Glomerular endothelial cell (primary cell): ENCODE measurements around the gene NRCAM. TPM values are rescaled to one million over a fixed set of nuclear protein-coding genes. Genes with fewer than 3 reads are reported as not detected.

Source experiments
- DNase-seq: peaks from one replicate; pipeline ENCODE4 v3.0.0-alpha.2; 2011; ENCODE audit warnings: low read depth, low spot score; ENCODE audit errors: extremely low read depth
- total RNA-seq: library from RNA; depleted of rRNA; stranded (reverse); fragments of >200 nt; gene quantifications from 2 replicates; pipeline ENCODE4 v1.2.3, GENCODE V29; 2015

NRCAM gene
- total RNA-seq, 1 donor from 2014 or later, result 20.1 TPM

GRCh38 chr7:108427766-108428165 is 28.5 kb downstream of the NRCAM start:
- DNase-seq, result no peak

DNA sequence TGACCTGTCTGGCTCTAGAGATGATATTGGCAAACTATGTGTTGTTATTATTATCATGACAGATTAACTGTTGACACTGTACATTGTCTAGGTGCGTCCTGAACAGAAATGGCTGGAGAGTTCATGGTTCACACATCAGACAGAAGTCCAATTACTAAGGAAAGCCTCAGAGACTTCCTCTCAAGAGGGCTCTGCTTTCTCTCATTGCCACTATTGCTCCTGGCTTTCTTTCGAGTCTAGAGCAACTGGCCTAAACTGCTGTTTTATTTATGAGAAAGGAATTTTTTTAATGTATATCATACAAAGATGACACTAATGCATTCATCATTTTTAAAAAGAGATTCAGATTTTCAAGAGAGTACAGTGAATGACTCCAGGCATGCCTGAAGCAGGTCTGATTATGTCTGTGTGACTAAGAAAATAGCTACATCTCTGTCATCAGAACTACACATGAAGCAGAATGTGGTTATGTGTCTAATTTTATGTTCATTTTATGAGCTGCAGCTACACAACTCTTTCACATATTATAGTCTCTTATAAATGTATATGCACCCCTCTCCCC is 30.4 kb downstream of the NRCAM start:
- no peak for DNase-seq

DNA sequence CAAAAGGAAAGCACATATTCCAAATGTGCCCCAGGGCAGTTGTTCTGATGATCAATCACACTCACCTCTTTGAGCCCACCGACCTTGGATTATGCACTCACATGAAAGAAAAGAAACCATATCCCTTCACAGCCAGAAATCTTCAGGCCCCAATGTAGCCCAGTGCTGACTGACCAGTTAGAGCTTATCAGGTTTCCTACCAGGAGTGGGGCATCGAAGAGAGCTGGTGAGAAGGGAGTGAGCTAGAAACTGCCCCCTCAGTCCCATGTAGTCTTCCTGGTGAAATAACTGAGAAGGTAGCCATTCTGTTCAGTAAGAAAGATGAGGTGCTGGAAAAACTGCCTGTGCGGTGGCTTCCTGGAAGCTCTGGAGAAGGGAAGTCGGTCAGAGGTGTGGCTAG is 32.2 kb downstream of the NRCAM start:
- no peak for DNase-seq

DNA sequence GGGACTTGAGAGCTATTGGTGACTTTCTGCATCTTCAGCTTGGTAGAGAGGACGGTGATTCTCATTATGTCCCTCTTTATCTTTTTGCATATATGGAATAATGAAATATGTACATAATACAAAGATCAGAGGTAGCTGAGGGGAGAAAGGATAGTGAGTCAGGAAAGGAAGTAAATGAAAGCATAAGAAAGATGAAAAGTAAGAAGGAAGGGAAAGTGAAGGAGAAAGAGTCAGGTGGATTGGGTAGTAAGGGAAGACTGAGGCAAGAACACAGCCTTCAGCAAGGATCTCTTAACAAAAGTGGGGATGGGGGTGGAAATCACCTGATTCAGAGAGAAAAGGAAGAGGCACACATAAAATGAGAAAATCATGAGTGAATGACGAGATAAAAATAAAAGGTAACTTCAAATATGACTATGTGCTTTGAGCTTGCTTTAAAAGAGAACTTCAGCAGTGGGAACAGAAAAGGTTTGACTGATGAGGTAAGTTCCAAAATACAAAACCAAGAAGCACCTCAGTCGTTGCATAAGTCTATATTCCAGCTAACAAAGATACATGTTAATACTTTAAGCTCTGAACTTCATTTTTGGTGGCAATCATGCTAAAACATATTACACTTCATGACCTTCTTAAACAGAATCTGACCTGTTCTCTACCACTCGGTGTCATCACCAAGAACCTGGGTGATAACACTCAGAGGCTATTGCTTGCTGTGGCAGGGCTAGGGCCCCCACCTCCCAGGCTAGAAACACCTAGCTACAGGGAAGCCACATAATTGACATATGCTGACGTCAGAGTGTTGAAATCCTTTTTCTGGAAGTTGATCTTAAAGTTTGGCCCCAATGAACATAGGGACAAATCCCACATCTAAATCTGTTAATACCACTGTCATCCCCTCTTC is 32.9 kb downstream of the NRCAM start:
- DNase-seq, result no peak

- no peak for DNase-seq
Observed at GRCh38 chr7:108421720-108422331, 34.4 kb downstream of the NRCAM start.

DNA sequence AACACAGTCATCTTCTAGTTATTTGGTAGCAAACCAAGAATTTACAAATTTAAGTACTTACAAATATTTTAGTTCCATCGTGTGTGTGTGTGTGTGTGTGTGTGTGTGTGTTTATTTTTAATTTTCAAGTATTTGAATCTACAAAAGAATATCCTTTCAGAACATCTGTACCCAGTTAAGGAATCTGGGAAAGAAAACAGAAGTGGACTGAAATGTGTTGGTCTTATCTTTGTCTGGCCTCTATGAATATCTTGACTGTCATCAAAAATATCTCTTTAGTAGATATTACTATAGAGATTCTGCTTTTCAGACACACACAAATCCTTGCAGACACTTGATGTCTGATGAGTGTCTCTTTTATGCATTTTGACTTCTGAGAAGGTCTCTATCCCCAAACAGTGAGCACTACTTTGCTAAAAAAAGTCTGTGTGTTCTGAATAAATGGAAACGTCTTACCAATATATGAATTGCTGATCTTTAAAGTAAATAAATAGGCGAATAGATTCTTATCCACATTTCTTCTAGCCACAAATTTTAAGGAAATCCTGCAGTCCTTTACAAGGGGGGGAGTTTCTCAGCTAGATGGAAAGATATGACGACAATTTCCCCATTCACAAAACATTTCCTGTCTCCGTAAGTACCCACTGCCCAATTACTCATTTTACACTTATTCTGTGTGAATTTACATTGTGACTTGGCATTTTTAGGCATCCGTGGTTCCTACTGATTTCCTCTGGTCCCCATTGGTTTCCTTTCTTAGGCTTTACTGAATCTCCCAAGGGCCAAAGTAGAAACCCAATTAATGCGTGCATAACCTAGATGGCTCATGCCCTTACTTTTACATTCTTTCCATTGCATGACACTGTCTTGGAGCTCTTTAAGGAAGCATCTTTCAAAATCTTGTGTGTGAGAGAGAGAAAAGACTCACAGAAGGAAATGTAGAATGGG is 36.0 kb downstream of the NRCAM start:
- peak; percentile 93 for DNase-seq

DNA sequence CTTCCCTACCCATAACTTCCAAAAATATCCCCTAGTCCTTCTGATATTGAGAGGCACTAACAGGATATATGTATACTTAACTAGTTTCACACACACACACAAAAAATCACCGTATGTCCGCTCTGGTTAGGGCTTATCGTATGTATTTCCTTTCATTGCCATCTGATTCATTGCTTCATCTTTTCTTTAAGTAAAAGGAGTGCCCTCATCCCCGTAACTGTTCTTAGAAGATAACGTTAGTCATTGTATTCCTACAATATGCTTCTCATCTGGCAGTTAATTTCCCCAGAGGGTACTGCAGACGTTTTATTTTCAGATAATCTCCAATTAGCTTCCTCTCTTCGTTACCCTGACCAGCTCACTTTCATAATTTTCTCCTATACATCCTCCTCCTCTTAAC is 37.3 kb downstream of the NRCAM start:
- DNase-seq, result no peak

GRCh38 chr7:108417926-108418325 is 38.3 kb downstream of the NRCAM start:
- DNase-seq, result no peak

DNA sequence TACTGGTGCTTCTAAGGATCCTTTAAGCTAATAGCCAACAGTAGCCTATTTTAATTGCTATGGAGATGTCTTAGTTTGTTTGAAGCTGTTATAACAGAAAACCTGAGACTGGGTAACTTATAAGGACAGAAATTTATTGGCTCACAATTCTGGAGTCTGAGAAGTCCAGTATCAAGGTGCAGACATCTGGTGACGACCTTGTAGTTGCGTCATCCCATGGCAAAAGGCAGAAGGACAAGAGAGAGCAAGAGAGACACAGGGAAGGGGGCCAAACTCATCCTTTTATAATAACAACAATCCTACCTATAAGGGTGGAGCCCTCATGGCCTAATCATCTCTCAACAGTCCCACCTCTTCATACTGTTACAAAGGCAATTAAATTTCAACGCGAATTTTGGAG is 39.1 kb downstream of the NRCAM start:
- no peak for DNase-seq

GRCh38 chr7:108415821-108416536 is 40.3 kb downstream of the NRCAM start:
- no peak for DNase-seq

- no peak for DNase-seq
Observed at GRCh38 chr7:108415084-108415483, 41.2 kb downstream of the NRCAM start.

- DNase-seq, result no peak
Observed at GRCh38 chr7:108413782-108414492, 42.3 kb downstream of the NRCAM start.

DNA sequence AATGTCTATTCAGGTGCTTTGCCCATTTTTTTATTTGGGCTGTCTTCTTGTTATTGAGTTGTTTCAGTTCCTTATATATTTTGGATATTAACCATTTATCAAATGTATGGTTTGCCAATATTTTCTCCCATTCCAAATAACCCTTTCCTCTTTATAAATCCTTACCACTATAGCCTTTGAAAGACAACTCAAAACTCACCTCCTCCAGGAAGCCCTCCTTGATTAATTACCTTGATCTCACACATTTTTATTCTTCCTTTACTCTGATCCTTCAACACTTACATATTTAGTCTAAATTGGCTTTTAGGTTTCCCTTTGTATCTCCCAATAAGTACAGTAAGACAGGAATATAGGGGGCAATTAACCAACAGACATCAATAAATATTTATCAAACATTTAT is 42.9 kb downstream of the NRCAM start:
- DNase-seq, result no peak

GRCh38 chr7:108409146-108409545 is 47.1 kb downstream of the NRCAM start:
- DNase-seq, result no peak

GRCh38 chr7:108408296-108408991 is 47.8 kb downstream of the NRCAM start:
- DNase-seq, result no peak

DNA sequence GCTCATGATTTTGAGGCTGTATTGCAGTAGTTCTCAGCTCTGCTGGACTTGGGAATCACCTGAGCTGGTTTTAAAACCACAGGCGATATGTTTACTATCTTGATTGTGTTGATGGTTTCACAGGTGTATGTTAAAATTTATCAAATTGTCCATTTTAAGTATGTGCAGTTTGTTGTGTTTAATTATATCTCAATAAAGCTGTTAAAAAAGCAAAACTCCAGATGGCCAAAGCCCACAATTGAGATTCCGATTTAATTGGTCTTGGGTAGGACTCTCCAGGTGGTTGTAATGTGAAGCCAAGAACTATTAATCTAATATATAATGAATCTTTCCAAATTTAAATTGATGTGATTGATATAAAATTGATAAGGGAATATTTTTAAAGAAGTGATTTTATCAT is 48.6 kb downstream of the NRCAM start:
- DNase-seq, result no peak

DNA sequence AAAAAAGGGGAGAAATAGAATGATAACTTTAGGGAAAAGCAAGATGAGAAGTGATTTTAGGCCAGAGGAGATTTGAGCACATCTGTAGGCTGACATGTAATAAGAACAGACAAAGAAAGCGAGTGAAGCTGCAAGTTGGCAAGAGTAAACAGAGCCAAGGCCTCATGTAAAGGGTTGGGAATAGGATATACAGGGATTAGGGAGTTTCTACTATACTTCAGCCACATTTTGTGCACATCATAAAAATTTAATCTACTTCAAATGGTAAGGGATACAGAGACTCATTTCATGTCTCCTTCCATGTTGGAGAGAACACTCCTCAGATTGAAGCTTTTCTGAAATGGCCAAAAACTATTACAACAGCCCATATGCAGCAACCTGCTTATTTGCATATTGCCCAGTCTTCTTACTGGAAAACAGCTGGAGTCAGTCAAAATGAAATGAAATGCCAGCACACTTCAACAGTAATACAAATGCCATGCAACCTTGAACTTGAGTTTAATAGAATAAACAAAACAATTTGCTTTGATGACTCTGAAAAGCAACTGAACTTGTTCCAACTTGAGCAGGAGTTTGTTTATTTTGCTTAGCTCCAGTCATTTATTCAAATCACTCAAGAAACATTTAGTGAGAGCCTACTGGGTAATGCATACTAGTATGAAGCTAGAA is 49.9 kb downstream of the NRCAM start:
- DNase-seq, result no peak
